Transverse colon (tissue), 4 donors: ENCODE results near the gene MGST3.

Experiments
- CTCF ChIP-seq, 5 experiments: fragments of 200-600 bp in 3 of 5; fragments of 450-650 bp in 2 of 5; sonication (generic) in 3 of 5; IDR thresholded peaks; 1 replicate in 2 of 5; 2 replicates in 3 of 5; pipeline ENCODE4 v1.5.1; 2016 to 2017; ENCODE audit warnings: antibody characterized with exemption in 5 of 5, inconsistent platforms in 3 of 5, mild to moderate bottlenecking in 2 of 5, moderate library complexity in 1 of 5
- EP300 ChIP-seq: sonication (generic); formaldehyde crosslinking; IDR thresholded peaks from one replicate; pipeline ENCODE4 v1.6.1; 2017; ENCODE audit warnings: antibody characterized with exemption, low read depth
- POLR2A ChIP-seq: fragments of 450-650 bp; IDR thresholded peaks from one replicate; pipeline ENCODE4 v1.6.1; 2016; ENCODE audit warnings: antibody characterized with exemption, mild to moderate bottlenecking, moderate library complexity
- POLR2AphosphoS5 ChIP-seq, 3 donors: sonication (generic); formaldehyde crosslinking; IDR thresholded peaks; one replicate each; pipeline ENCODE4 v1.6.1; 2016; ENCODE audit warnings: antibody characterized with exemption in 3 of 3

- no peak for TF ChIP-seq POLR2AphosphoS5 (IDR thresholded peaks at IDR 0.05)
- no peak for TF ChIP-seq CTCF (IDR thresholded peaks at IDR 0.05)
- TF ChIP-seq POLR2A: no peak
- TF ChIP-seq EP300: no peak
Observed at GRCh38 chr1:165632491-165632890, 1.5 kb downstream of the MGST3 start.
